HG03045 (cell line): Measurements from ENCODE around the gene SLC37A2.
"Not testable (repeated sequence)": the region's sequence is repeated elsewhere in the genome, so short reads cannot be mapped to it uniquely, and the experiment has no call there.

Experiments
- ATAC-seq: cut with Tn5 transposase; IDR thresholded peaks from one replicate; pipeline ENCODE4 v1.9.1; 2021; ENCODE audit warnings: mild to moderate bottlenecking, moderate library complexity; ENCODE audit not compliant: unreplicated experiment

SLC37A2 gene

DNA sequence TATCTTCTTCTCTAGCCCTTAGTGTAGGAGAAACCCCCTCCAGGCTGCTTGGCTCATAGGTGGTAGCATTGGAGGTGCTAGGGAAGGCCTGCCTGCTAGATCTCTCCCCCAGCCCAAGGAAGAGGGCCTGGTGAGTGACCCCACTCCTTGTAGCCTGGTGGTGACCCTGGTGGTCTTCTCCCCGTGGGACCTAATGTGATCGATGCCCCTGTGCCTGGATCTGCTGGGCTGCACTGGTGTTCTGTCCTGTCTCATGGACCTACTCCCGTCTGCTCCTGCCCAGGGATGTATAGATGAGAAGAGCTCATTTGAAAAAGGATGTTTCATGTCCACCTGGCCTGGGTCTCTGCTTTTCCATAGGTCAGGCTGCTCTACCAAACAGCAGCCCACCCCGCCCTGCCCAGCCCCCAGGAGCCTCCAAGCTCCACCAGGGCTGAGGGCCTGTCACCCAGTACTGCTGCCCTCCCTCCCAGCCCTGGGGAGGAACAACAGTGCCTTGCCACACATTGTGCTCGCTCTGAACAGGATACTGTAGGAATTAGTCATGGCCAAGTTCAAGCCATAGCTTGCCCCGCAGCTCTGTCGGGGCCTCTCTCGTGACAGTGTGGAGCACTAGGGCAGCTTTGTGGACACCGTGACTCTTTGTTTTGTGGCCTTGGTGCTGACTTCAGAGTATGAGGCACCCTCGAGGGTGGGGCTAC, 19.7 kb downstream of the SLC37A2 start:
- ATAC-seq: no peak

- ATAC-seq: no peak
These were observed 20.4 kb downstream of the SLC37A2 start for GRCh38 chr11:125083312-125084056.

- ATAC-seq: no peak
These were observed 20.9 kb downstream of the SLC37A2 start for GRCh38 chr11:125084057-125084416.

DNA sequence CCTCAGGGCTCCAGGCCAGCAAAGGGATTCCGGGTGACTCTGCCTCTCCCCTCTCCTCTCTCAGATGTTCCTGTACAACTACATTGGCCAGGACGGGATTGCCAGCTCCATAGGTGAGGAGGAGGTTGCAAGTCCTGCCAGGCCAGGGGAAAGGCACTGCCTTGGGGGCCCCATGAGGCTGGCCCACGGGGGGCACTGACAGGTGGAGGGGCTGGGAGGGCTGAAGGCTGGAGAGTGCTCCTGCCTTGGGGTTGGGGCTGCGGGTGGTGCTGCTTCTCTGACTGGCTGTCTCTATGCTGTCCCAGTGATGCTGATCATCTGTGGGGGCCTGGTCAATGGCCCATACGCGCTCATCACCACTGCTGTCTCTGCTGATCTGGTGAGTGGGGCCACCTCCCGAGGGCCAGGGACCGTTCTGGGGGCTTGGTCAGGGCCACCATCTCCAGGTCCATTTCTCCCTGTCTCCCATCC, 21.7 kb downstream of the SLC37A2 start:
- no peak for ATAC-seq

- no peak for ATAC-seq
These were observed 22.4 kb downstream of the SLC37A2 start for GRCh38 chr11:125085301-125086081.

DNA sequence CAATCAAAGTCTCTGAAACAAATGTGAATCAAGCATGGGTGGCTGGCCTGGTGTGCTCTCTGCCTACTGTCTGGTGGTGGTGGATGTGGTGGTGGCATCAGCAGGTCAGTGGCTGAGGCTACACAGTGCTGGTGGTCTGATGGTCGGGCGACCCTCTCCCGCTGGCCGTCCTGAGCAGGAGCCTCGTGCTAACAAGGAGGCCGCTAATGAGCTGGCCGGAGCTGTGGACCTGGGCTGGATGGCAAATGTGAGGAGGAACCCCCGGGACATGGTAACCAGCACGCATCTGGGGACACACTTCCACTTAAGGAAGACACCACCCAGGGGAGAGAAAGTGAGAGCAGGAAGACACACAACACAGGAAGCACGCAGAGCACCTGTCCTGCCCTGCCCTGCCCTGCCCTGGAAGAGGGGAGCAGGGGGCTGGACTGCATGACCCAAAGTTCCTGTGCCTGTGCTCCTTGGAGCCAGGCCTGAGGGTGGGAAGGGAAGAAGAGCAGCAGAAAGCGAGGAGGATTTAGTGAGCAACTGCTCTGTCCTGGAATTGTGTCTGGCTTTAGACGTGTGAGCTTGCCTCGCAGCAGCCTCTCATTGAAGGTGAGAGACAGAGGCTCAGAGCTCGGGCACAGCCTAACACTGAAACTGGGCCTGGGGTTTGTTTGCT, 23.7 kb downstream of the SLC37A2 start:
- no peak for ATAC-seq

- ATAC-seq: no peak
These were observed 25.0 kb downstream of the SLC37A2 start for GRCh38 chr11:125088123-125088522.

GRCh38 chr11:125088576-125089455, 25.7 kb downstream of the SLC37A2 start:
- no peak for ATAC-seq

DNA sequence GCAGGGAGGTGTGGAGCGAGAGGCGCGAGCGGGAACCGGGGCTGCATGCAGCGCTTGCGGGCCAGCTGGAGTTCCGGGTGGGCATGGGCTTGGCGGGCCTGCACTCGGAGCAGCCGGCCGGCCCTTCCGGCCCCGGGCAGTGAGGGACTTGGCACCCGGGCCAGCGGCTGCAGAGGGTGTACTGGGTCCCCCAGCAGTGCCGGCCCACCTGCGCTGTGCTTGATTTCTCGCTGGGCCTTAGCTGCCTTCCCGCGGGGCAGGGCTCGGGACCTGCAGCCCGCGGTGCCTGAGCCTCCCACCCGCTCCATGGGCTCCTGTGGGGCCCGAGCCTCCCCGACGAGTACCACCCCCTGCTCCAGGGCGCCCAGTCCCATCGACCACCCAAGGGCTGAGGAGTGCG, 26.4 kb downstream of the SLC37A2 start:
- ATAC-seq: not testable (repeated sequence)

DNA sequence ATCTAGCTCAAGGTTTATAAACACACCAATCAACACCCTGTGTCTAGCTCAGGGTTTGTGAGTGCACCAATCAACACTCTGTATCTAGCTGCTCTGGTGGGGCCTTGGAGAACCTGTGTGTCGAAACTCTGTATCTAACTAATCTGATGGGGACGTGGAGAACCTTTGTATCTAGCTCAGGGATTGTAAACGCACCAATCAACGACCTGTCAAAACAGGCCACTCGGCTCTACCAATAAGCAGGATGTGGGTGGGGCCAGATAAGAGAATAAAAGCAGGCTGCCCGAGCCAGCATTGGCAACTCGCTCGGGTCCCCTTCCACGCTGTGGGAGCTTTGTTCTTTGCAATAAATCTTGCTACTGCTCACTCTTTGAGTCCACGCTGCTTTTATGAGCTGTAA, 27.0 kb downstream of the SLC37A2 start:
- ATAC-seq: not testable (repeated sequence)

DNA sequence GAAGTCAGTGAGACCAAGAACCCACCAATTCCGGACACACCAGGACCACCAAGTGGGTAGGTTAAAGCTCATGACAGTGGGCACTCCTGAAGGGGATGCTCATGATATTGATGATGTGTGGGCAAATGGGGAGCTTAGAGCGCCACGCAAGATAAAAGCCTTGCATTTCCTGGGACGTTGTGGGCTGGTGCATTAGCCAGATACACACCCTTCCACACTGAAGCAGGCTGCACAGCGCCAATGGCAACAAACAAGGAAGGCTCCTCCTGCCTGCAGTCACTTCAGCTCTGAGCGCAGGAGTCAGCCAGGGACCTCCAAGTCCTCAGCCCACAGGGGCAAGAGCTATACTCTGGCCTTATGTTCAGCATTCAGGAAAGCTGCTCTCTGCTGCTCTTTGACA, 27.7 kb downstream of the SLC37A2 start:
- ATAC-seq: no peak

DNA sequence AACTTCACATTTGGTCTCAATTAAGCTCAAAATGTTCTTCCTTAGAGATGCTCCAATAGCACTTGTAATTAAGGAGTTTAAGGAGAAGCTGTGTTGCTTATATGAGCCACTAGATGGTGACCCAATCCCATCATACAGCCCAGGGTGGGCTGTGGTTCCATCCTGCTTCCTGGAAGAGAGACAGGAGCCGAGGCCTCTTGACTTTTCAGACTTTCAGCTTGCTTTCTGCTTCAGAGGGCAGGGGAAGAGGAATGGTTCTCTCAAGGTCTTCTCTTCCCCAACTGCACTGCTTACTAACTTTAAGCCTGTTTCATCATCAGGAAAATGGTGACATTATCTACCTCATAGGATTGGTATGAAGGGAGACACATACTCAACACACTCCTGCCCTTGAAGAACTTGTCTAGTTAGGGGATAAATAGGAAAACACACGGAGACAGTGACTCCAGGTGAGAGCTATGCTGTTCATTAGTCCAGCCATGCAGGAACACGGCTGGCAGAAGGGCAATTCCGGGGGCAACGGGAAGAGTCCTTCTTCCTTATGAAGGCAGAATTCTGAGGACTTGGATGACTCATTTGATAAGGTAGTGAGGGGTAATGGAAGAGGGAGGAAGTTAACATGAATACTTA, 28.3 kb downstream of the SLC37A2 start:
- no peak for ATAC-seq

DNA sequence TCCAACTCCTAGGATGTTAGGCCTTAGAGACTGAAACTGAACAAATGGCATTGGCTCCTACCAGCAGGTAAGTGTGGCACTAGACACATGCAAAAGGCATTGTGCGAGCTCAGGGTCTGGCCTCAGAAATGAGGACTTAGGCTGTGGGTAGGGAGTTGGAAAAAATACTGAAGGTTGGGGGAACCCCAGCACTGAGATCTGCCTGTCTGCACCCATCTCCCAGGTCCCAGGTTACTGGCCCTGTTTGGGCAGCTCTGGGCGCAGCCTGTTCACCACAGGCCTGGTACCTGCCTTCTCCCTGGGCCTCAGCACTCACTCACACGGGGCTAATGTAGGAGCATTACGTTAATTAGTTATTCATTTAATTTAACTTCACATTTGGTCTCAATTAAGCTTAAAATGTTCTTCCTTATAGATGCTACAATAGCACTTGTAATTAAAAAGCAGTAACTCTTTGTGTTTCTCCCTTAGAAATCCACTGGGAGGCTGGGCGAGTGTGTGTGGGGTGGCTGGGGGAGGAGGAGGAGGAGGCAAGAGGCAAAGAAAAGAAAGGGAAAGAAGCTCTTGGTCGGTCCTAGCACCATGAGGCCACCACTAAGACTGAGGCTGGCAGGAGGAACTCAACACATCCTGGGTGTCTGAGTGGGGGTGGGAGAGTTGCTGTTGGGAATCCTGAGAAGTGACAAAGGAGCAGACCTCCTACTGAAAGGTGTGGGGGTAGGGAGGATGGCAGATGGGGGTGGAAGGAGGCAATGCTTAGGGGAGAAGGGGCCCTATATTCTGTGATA, 29.0 kb downstream of the SLC37A2 start:
- ATAC-seq: no peak

- no peak for ATAC-seq
These were observed 29.6 kb downstream of the SLC37A2 start for GRCh38 chr11:125092669-125093068.

DNA sequence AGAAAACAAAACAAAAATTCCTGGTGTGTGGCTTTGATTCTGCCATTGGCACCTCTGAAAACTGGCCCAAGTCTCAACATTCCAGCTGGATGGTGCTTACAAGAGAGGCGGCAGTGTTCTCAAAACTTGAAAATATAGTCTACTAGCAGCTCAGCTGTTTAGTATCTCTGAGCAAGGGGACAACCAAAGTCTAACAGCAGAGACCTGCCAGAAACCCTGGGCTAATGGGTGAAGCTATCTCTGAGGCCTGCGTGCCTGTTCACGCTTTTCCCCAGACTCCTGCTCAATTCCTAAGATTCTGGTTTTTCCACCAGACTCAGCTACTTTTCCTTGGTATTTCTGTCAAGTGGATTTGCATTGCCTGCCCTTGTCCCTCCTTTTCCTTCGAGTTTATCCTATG, 30.4 kb downstream of the SLC37A2 start:
- no peak for ATAC-seq

GRCh38 chr11:125094731-125095130, 31.6 kb downstream of the SLC37A2 start:
- no peak for ATAC-seq

- no peak for ATAC-seq
These were observed 37.0 kb downstream of the SLC37A2 start for GRCh38 chr11:125100136-125100535.

GRCh38 chr11:125101596-125101995, 38.5 kb downstream of the SLC37A2 start:
- ATAC-seq: no peak

GRCh38 chr11:125102025-125102424, 38.9 kb downstream of the SLC37A2 start:
- ATAC-seq: no peak
